ENCODE measurements around the gene TCHHL1.
A peak's percentile ranks its signal among the peaks of the same experiment; 100 is the strongest.
"Not testable (repeated sequence)": the region's sequence is repeated elsewhere in the genome, so short reads cannot be mapped to it uniquely, and the experiment has no call there.

TCHHL1 gene

GRCh38 chr1:152084853-152085252 is 4.0 kb downstream of the TCHHL1 start:
- DNase-seq: no peak

DNA sequence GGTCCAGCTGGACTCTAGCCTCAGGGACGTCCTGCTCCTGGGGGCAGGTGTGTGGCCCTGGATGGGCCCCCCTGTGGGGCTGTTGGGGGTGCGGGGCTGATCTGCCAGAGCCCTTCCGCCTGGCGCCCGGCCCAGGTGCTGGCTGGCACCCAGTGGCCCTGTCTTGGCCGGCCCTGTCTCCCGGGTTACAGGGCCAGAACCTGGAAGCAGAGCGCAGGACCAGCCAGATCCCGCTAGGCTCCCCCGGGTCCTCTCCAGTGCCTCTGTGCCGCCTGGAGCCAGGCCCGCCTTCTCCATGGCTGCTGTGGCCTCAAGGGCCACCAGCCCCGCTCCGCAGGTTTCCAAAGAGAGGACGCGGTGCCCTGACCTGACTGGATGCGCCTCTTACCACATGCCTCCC is 7.8 kb downstream of the TCHHL1 start:
- DNase-seq: not testable (repeated sequence)

GRCh38 chr1:152080494-152080893 is 8.4 kb downstream of the TCHHL1 start:
- not testable (repeated sequence) for DNase-seq

- no peak for DNase-seq
These were observed 9.9 kb downstream of the TCHHL1 start for GRCh38 chr1:152078831-152079441.

- DNase-seq: no peak
These were observed 16.6 kb downstream of the TCHHL1 start for GRCh38 chr1:152072311-152072710.

- no peak for DNase-seq
These were observed 17.7 kb downstream of the TCHHL1 start for GRCh38 chr1:152071123-152071522.

GRCh38 chr1:152067929-152068328 is 20.9 kb downstream of the TCHHL1 start:
- no peak for DNase-seq

- DNase-seq: no peak
These were observed 21.7 kb downstream of the TCHHL1 start for GRCh38 chr1:152067150-152067549.

GRCh38 chr1:152061952-152062351 is 26.9 kb downstream of the TCHHL1 start:
- no peak for DNase-seq

- peak; percentile 8 for DNase-seq
These were observed 35.5 kb downstream of the TCHHL1 start for GRCh38 chr1:152053375-152053774.

GRCh38 chr1:152052606-152053005 is 36.3 kb downstream of the TCHHL1 start:
- DNase-seq: peak; percentile 83

DNA sequence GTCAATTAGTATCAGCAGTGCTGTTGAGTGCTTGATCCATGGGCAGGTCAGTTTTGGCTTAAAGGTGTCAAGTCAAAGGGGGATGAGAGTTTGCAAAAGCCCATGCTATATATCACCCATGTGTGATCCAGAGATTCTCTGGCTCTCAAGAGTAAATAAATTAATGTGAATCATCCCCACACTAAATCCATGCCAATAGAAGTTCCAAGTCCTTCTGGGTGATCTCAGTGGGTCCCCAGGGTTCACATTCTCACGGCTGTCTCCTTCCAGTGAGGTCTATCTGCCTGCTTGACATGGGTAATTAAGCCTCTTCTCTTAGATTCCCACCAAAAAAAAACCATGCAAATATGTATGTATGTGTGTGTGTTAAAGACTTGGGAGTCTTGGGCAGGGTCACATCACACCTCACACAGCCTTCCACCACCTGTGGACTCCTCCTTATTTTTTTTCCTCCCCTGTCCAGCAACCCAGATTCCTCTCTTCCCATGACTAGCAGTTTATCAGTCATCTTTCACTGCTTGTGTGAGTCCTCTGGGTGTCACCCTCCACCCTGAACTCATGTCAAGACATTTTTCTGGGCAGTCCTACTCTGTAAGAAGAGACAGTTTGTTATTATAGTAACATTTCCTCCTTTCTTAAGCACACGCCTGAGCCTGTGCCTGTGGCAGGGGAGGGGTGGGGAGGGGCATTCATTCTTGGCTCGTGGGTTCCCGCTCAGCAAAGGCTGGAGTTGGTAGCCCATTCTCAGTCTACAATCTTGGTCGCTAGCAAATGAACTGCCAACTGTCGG is 37.8 kb downstream of the TCHHL1 start:
- DNase-seq: no peak

- no peak for DNase-seq
These were observed 39.4 kb downstream of the TCHHL1 start for GRCh38 chr1:152049291-152050083.

- DNase-seq: peak; percentile 64
These were observed 40.4 kb downstream of the TCHHL1 start for GRCh38 chr1:152048416-152049009.

DNA sequence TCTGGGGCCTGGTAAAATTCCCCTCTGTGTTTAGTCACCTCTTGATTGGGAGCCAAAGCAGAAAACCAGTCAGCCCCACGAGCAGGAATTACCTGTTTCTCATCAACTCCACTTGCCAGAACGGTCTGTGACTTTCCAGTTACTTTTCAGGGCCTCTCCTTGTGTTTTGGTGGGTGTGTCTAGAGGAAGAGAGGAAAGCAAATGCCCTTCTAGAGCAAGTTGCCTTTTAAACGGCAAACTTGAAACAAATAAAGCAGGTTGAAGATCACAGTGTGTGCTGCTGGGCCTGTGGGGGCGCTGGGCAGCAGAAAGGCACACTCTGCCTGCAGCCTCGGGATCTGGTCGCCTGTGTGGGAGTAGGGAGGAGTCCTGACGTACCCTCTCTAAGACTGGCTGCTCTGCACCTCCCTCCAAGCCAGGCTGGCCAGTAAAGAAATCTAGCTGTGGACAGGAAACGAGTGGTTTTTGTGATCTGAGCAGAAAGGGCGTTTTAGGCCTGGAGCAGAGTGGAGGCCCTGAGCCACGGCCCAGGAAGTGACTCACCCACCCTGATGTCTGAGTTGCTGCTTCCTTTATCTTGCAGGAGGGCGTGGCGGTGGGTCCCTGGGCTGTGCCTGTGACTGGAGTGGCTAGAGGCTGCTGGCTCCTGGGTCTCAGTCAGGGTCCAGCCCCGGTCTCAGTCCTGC is 41.0 kb downstream of the TCHHL1 start:
- DNase-seq: peak; percentile 65

- no peak for DNase-seq
These were observed 41.5 kb downstream of the TCHHL1 start for GRCh38 chr1:152047413-152047729.

DNA sequence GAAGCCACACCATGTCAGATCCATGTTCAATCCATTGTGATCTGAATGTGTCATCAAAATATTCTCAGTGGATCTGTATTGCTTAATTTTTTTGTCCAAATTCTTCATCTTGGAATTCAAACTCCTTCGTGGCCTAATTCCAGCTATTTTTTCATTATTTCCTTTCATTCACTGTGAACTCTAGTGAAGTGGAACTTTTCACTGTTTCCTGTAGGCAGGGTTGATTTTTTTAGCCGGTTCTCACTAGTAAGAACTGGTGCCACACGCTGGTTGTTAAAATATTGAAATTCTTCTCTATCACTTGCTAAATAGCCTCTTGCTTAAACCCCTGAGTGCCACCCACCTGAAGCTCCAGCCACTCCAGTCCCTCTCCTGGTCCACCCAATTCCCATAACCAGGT is 44.5 kb downstream of the TCHHL1 start:
- no peak for DNase-seq

DNA sequence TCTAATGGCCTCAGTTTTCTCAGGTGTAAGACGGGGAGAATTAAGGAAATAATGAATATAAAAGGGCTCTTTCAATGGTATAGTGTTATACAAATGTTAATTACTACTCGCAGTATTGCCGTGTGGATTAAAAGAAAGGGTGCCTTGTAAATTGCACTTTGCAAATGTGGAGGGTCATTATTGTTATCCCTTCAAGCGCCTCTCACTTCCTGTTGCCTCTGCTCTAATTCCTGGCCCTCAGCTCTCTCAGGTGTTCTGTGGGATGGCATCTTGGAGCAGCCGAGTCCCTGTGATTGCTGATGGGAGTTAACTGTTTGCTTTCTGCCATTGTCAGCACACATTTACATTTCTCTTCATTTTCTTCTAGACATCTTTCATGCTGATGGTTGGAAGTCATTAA is 45.0 kb downstream of the TCHHL1 start:
- DNase-seq: peak; percentile 58

GRCh38 chr1:152042030-152042429 is 46.8 kb downstream of the TCHHL1 start:
- no peak for DNase-seq

DNA sequence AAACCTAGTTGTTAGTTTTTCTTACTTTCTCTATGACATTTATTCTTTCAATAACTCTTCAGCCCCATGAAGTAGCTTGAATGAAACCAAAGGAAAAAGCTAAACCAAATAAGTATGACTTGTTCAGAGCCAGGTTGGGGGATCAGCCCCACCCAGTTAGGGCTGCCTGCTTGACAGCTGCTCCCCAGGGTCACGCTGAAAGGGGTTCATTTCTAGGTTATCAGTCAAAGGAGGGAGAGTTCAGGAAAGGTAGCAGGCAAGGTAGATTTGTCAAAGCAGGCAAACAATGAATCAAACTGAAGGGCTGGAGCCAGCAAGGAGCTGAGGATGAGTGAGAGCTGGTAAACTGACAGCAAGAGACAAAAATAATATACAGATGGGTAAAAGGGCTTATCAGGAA is 49.0 kb downstream of the TCHHL1 start:
- DNase-seq: no peak

GRCh38 chr1:152039461-152039860 is 49.4 kb downstream of the TCHHL1 start:
- no peak for DNase-seq

DNA sequence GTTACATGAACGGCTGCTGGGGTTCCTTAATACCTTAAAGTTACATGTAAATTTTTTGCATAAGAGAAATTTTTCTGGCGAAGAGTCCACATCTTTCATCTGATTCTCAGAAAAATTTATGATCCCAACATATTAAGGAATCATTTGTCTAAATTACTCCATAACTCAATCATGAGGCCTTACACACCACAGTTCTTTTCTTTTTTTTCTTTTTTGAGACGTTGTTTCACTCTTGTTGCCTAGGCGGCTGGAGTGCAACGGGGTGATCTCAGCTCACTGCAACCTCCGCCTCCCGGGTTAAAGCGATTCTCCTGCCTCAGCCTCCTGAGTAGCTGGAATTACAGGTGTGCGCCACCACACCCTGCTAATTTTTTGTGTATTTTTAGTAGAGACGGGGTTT is 50.0 kb downstream of the TCHHL1 start:
- no peak for DNase-seq

Data from NCI-H510A treated with DMSO at 0.1 percent for 48 hours (cell line).